NCI-H187 treated with DMSO at 0.1 percent for 48 hours (cell line): ENCODE measurements around the gene SCAANT1.

Source experiments
- DNase-seq: peaks from one replicate; lab custom pipeline; 2025; lab: John Stamatoyannopoulos, UW

SCAANT1 gene

GRCh38 chr3:63900459-63900858, 11.7 kb downstream of the SCAANT1 start:
- no peak for DNase-seq

GRCh38 chr3:63900010-63900409, 12.2 kb downstream of the SCAANT1 start:
- DNase-seq = no peak

GRCh38 chr3:63896332-63897030, 15.7 kb downstream of the SCAANT1 start:
- DNase-seq = no peak

GRCh38 chr3:63895422-63896189, 16.6 kb downstream of the SCAANT1 start:
- DNase-seq = no peak

- no peak for DNase-seq
Observed at GRCh38 chr3:63892773-63893352, 19.3 kb downstream of the SCAANT1 start.

- DNase-seq = no peak
Observed at GRCh38 chr3:63891518-63891917, 20.7 kb downstream of the SCAANT1 start.

- no peak for DNase-seq
Observed at GRCh38 chr3:63886858-63887257, 25.3 kb downstream of the SCAANT1 start.

- no peak for DNase-seq
Observed at GRCh38 chr3:63880653-63881052, 31.5 kb downstream of the SCAANT1 start.

- DNase-seq = no peak
Observed at GRCh38 chr3:63878394-63879060, 33.7 kb downstream of the SCAANT1 start.

- DNase-seq = no peak
Observed at GRCh38 chr3:63877737-63878393, 34.3 kb downstream of the SCAANT1 start.

- no peak for DNase-seq
Observed at GRCh38 chr3:63876260-63876659, 35.9 kb downstream of the SCAANT1 start.

GRCh38 chr3:63875510-63875909, 36.7 kb downstream of the SCAANT1 start:
- peak; percentile 49 for DNase-seq

GRCh38 chr3:63874769-63875168, 37.4 kb downstream of the SCAANT1 start:
- DNase-seq = no peak

GRCh38 chr3:63872135-63872924, 39.9 kb downstream of the SCAANT1 start:
- no peak for DNase-seq

GRCh38 chr3:63870615-63871005, 41.6 kb downstream of the SCAANT1 start:
- DNase-seq = no peak

GRCh38 chr3:63869940-63870614, 42.1 kb downstream of the SCAANT1 start:
- no peak for DNase-seq

- DNase-seq = no peak
Observed at GRCh38 chr3:63867225-63867624, 45.0 kb downstream of the SCAANT1 start.

GRCh38 chr3:63864965-63865327, 47.2 kb downstream of the SCAANT1 start:
- no peak for DNase-seq

GRCh38 chr3:63864008-63864964, 47.9 kb downstream of the SCAANT1 start:
- DNase-seq = no peak
